Loucy (cell line): ENCODE data around the gene SLC22A16.

Experiments used
- CTCF ChIP-seq: fragments of 200-600 bp; sonication (generic); conservative IDR thresholded peaks from 2 replicates; pipeline ENCODE4 v1.5.1; 2014; ENCODE audit warnings: mild to moderate bottlenecking, antibody characterized with exemption, low read length
- EZH2phosphoT487 ChIP-seq: fragments of 200-600 bp; IDR thresholded peaks from 2 replicates; pipeline ENCODE4 v1.6.1; 2018; ENCODE audit warnings: antibody characterized with exemption, mild to moderate bottlenecking, moderate library complexity, borderline replicate concordance

- TF ChIP-seq CTCF (no peak), EZH2phosphoT487 (no peak)
These were observed 36.6 kb upstream of the SLC22A16 start for GRCh38 chr6:110512991-110513390.
